SH-SY5Y (cell line): ENCODE data around the gene ZSCAN31.

Experiments used
- GATA2 ChIP-seq: IDR thresholded peaks from 2 replicates; pipeline ENCODE4 v1.6.1; 2011; ENCODE audit warnings: mild to moderate bottlenecking, low read depth, low read length
- GATA3 ChIP-seq: IDR thresholded peaks from 2 replicates; pipeline ENCODE4 v1.6.1; 2011; ENCODE audit warnings: low read depth, mild to moderate bottlenecking, low read length, moderate library complexity

DNA sequence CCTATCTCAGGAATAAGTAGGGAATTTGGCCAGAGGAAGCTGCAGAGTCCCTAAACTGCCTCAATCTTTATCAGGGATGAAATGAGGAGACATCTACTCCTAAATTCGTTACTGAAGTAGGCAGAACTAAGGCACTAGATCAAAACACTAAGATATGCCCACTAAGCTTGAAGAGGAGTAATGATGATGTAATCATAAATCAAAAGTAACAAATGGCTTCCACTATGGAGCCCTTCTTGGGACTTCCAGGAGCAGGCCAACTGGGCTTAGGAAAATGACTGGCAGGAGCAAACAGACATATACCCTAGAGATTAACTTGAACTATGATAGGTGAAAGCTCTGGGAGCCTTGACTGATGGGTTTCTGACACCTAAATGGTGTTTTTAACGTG lies 48.2 kb upstream of the ZSCAN31 start:
- TF ChIP-seq GATA2 (no peak), GATA3 (no peak)
